H9 (cell line): Measurements from ENCODE around the gene NBDY. TPM values are rescaled to one million over a fixed set of nuclear protein-coding genes. Genes with fewer than 3 reads are reported as not detected.

Experiments used
- DNase-seq: peaks from one replicate; pipeline ENCODE4 v3.0.0-alpha.2; 2017
- H2AFZ ChIP-seq: one replicate; pipeline ENCODE4 v1.6.1; 2013; ENCODE audit warnings: mild to moderate bottlenecking, low read length, control low read depth, moderate library complexity
- H2AK5ac ChIP-seq: 2 replicates; pipeline ENCODE4 v1.6.1; 2013; ENCODE audit warnings: low read length, control low read depth, mixed read lengths; ENCODE audit not compliant: insufficient read length
- H2BK120ac ChIP-seq: one replicate; pipeline ENCODE4 v1.6.1; 2013; ENCODE audit warnings: low read depth, mild to moderate bottlenecking, low read length, control low read depth, inconsistent platforms; ENCODE audit not compliant: poor library complexity, severe bottlenecking
- H2BK12ac ChIP-seq: 2 replicates; pipeline ENCODE4 v1.6.1; 2013; ENCODE audit warnings: low read length, control low read depth, mixed read lengths, low read depth; ENCODE audit not compliant: insufficient read length
- H2BK15ac ChIP-seq: 2 replicates; pipeline ENCODE4 v1.6.1; 2013; ENCODE audit warnings: low read depth, low read length, control low read depth
- H2BK20ac ChIP-seq: one replicate; pipeline ENCODE4 v1.6.1; 2013; ENCODE audit warnings: low read depth, mild to moderate bottlenecking, low read length, control low read depth, inconsistent platforms; ENCODE audit not compliant: poor library complexity, severe bottlenecking
- H2BK5ac ChIP-seq: 2 replicates; pipeline ENCODE4 v1.6.1; 2013; ENCODE audit warnings: low read length, control low read depth, mixed read lengths; ENCODE audit not compliant: insufficient read length
- H3K14ac ChIP-seq: 2 replicates; pipeline ENCODE4 v1.6.1; 2013; ENCODE audit warnings: low read length, control low read depth; ENCODE audit not compliant: insufficient read depth
- H3K18ac ChIP-seq: 2 replicates; pipeline ENCODE4 v1.6.1; 2013; ENCODE audit warnings: low read depth, mild to moderate bottlenecking, mixed read lengths, low read length, control low read depth; ENCODE audit not compliant: insufficient read length
- H3K23ac ChIP-seq: 2 replicates; pipeline ENCODE4 v1.6.1; 2013; ENCODE audit warnings: low read length, control low read depth, mixed read lengths, low read depth; ENCODE audit not compliant: insufficient read length
- H3K23me2 ChIP-seq: 2 replicates; pipeline ENCODE4 v1.6.1; 2013; ENCODE audit warnings: low read depth, mild to moderate bottlenecking, mixed read lengths, low read length, control low read depth; ENCODE audit not compliant: insufficient read length, poor library complexity, severe bottlenecking
- H3K27ac ChIP-seq: 2 replicates; pipeline ENCODE4 v1.5.1; 2013; ENCODE audit warnings: low read length, control low read depth, mixed read lengths, low read depth; ENCODE audit not compliant: insufficient read length
- H3K27me3 ChIP-seq: 2 replicates; pipeline ENCODE4 v1.6.1; 2013; ENCODE audit warnings: low read length, control low read depth, inconsistent platforms; ENCODE audit not compliant: insufficient read depth
- H3K4ac ChIP-seq: 2 replicates; pipeline ENCODE4 v1.6.1; 2013; ENCODE audit warnings: low read depth, mild to moderate bottlenecking, control low read depth, inconsistent platforms, low read length, moderate library complexity
- H3K4me1 ChIP-seq: 2 replicates; pipeline ENCODE4 v1.6.1; 2013; ENCODE audit warnings: low read length, control low read depth, inconsistent platforms; ENCODE audit not compliant: insufficient read depth
- H3K4me2 ChIP-seq: 2 replicates; pipeline ENCODE4 v1.6.1; 2013; ENCODE audit warnings: low read length, control low read depth, mixed read lengths; ENCODE audit not compliant: insufficient read length, insufficient read depth
- H3K56ac ChIP-seq: 2 replicates; pipeline ENCODE4 v1.6.1; 2013; ENCODE audit warnings: low read depth, mild to moderate bottlenecking, mixed read lengths, low read length, control low read depth; ENCODE audit not compliant: insufficient read length
- H3K79me1 ChIP-seq: 2 replicates; pipeline ENCODE4 v1.6.1; 2013; ENCODE audit warnings: low read depth, mild to moderate bottlenecking, moderate library complexity, low read length, control low read depth, inconsistent platforms; ENCODE audit not compliant: insufficient read depth, poor library complexity, severe bottlenecking
- H3K79me2 ChIP-seq: 2 replicates; pipeline ENCODE4 v1.6.1; 2013; ENCODE audit warnings: low read length, control low read depth, inconsistent platforms; ENCODE audit not compliant: insufficient read depth
- H3K9ac ChIP-seq: 2 replicates; pipeline ENCODE4 v1.6.1; 2013; ENCODE audit warnings: low read length, control low read depth, mixed read lengths; ENCODE audit not compliant: insufficient read length; ENCODE audit errors: extremely low read depth
- H3K9me3 ChIP-seq: one replicate; pipeline ENCODE4 v1.6.1; 2013; ENCODE audit warnings: low read depth, low read length, inconsistent platforms; ENCODE audit not compliant: control insufficient read depth
- H3T11ph ChIP-seq: one replicate; pipeline ENCODE4 v1.6.1; 2013; ENCODE audit warnings: mild to moderate bottlenecking, low read length, control low read depth, inconsistent platforms
- H4K20me1 ChIP-seq: one replicate; pipeline ENCODE4 v1.6.1; 2013; ENCODE audit not compliant: control insufficient read depth, insufficient read length, insufficient read depth
- H4K5ac ChIP-seq: 2 replicates; pipeline ENCODE4 v1.6.1; 2013; ENCODE audit warnings: low read depth, mild to moderate bottlenecking, mixed read lengths, low read length, control low read depth; ENCODE audit not compliant: insufficient read length
- H4K8ac ChIP-seq: replicated peaks from 2 replicates; pipeline ENCODE4 v1.6.1; 2013; ENCODE audit warnings: low read length, control low read depth, mixed read lengths, low read depth; ENCODE audit not compliant: insufficient read length
- H4K91ac ChIP-seq: 2 replicates; pipeline ENCODE4 v1.6.1; 2013; ENCODE audit warnings: low read depth, mild to moderate bottlenecking, moderate library complexity, mixed read lengths, low read length, control low read depth; ENCODE audit not compliant: insufficient read length
- H3K27ac Mint-ChIP-seq, 3 experiments: 2 replicates in 2 of 3; 3 replicates in 1 of 3; pipeline ENCODE4 v1.8.0; 2020 to 2021; ENCODE audit warnings: mixed read lengths in 3 of 3, mild to moderate bottlenecking in 1 of 3, moderate library complexity in 1 of 3
- H3K27me3 Mint-ChIP-seq: 2 replicates; pipeline ENCODE4 v1.8.0; 2021; ENCODE audit warnings: low read depth, mild to moderate bottlenecking, moderate library complexity, mixed read lengths
- H3K36me3 Mint-ChIP-seq, 3 experiments: 2 replicates in 2 of 3; 3 replicates in 1 of 3; pipeline ENCODE4 v1.8.0; 2020 to 2021; ENCODE audit warnings: low read depth in 3 of 3, mixed read lengths in 3 of 3; ENCODE audit not compliant: insufficient read depth in 1 of 3
- H3K4me1 Mint-ChIP-seq, 2 experiments: 2 replicates each; pipeline ENCODE4 v1.8.0; 2020; ENCODE audit warnings: mixed read lengths in 2 of 2
- H3K4me3 Mint-ChIP-seq, 2 experiments: 2 replicates in 1 of 2; 3 replicates in 1 of 2; pipeline ENCODE4 v1.8.0; 2020 to 2021; ENCODE audit warnings: mild to moderate bottlenecking in 2 of 2, mixed read lengths in 2 of 2, moderate library complexity in 1 of 2
- H3K9me3 Mint-ChIP-seq, 2 experiments: 2 replicates in 1 of 2; 3 replicates in 1 of 2; pipeline ENCODE4 v1.8.0; 2020; ENCODE audit warnings: mild to moderate bottlenecking in 2 of 2, mixed read lengths in 2 of 2, moderate library complexity in 1 of 2
- CTCF ChIP-seq: fragments of 200-600 bp; sonication (generic); conservative IDR thresholded peaks from 3 replicates; pipeline ENCODE4 v1.8.0; 2021; ENCODE audit warnings: antibody characterized with exemption, mild to moderate bottlenecking
- WGBS: extraction: QIAGEN DNeasy Blood & Tissue Kit; methylation state at CpG from one replicate; pipeline ENCODE4 v1.1.7; 2013; ENCODE audit warnings: missing lambda C conversion rate, low lambda C conversion rate, mixed read lengths; ENCODE audit not compliant: insufficient read length; ENCODE audit errors: extremely low coverage; 5-methylcytosine and 5-hydroxymethylcytosine counted together
- total RNA-seq: library from RNA; stranded (reverse); gene quantifications from 2 replicates; pipeline ENCODE4 v1.2.1, GENCODE V29; 2021

Gene NBDY
- total RNA-seq, 1 experiment from 2014 or later, result 62.5 TPM

- H3K27ac ChIP-seq, result no peak overlapping the region
- H3K27me3 ChIP-seq, result no peaks in the 10 kb centered on the region
- no peaks in the 10 kb centered on the region for H3K23me2 ChIP-seq
- Mint-ChIP-seq H3K4me3 (no peak overlapping the region; a peak in 1 of 5 replicates), H3K36me3 (peaks cover 16 to 28% (median 20%) of the 10 kb centered on the region in 3 experiments), H3K27ac (peak overlapping the region; percentile 40 to 72 (median 43); a peak in 5 of 7 replicates), H3K27me3 (no peaks in the 10 kb centered on the region), H3K9me3 (peaks cover 51 to 52% of the 10 kb centered on the region in 2 experiments), H3K4me1 (peaks cover 10 to 11% of the 10 kb centered on the region in 2 experiments)
- no peak overlapping the region for H2BK120ac ChIP-seq
- H3K79me1 ChIP-seq, result no peaks in the 10 kb centered on the region
- no peak overlapping the region for H2AK5ac ChIP-seq
- WGBS, result no CpG with 5 or more reads among the region's 15 CpGs
- no peak overlapping the region for H3K18ac ChIP-seq
- no peak overlapping the region for H4K8ac ChIP-seq
- H3K4ac ChIP-seq, result no peak overlapping the region
- H3K4me2 ChIP-seq, result no peak overlapping the region
- H2BK12ac ChIP-seq, result no peak overlapping the region
- no peak overlapping the region for H4K91ac ChIP-seq
- no peak overlapping the region for H3K9ac ChIP-seq
- no peak overlapping the region for H3K14ac ChIP-seq
- no peak overlapping the region for H3K23ac ChIP-seq
- H3K79me2 ChIP-seq, result 0 out of 2 replicates have a peak, but pooled peaks cover 2% of the 10 kb centered on the region
- no peak for TF ChIP-seq CTCF
- no peak overlapping the region for H2BK5ac ChIP-seq
- no peak overlapping the region for H3K56ac ChIP-seq
- peak; percentile 21 for DNase-seq
- no peaks in the 10 kb centered on the region for H3K9me3 ChIP-seq
- H4K20me1 ChIP-seq, result no peaks in the 10 kb centered on the region
- no peak overlapping the region for H3T11ph ChIP-seq
- no peak overlapping the region for H2BK15ac ChIP-seq
- no peak overlapping the region for H2AFZ ChIP-seq
- no peak overlapping the region for H2BK20ac ChIP-seq
- peaks cover 2% of the 10 kb centered on the region; the same call in 1 of the 2 replicates for H3K4me1 ChIP-seq
- H4K5ac ChIP-seq, result no peak overlapping the region
These were observed 36.1 kb downstream of the NBDY start for GRCh38 chrX:56764975-56765791.
